HL-60 (cell line): ENCODE measurements around the gene TBX4.
"Not testable (repeated sequence)": the region's sequence is repeated elsewhere in the genome, so short reads cannot be mapped to it uniquely, and the experiment has no call there.

ENCODE experiments used
- DNase-seq, 2 experiments: peaks; one replicate each; pipeline ENCODE4 v3.0.0-alpha.2; 2010 to 2020; ENCODE audit warnings: low read depth in 1 of 2, low spot score in 1 of 2
- H3K27ac ChIP-seq: fragments of 250-450 bp; sonication (Bioruptor Pico); replicated peaks from 2 replicates; pipeline ENCODE4 v1.5.1; 2020; ENCODE audit warnings: mild to moderate bottlenecking, moderate library complexity
- H3K27me3 ChIP-seq: fragments of 250-450 bp; sonication (Bioruptor Pico); 2 replicates; pipeline ENCODE4 v1.5.1; 2021; ENCODE audit warnings: mild to moderate bottlenecking, moderate library complexity; ENCODE audit not compliant: insufficient read depth, poor library complexity, severe bottlenecking
- H3K4me3 ChIP-seq: replicated peaks from 2 replicates; pipeline ENCODE4 v1.5.1; 2011; ENCODE audit warnings: mild to moderate bottlenecking, control low read depth, low read length; ENCODE audit not compliant: insufficient read depth
- CTCF ChIP-seq: IDR thresholded peaks from one replicate; pipeline ENCODE4 v1.5.1; 2011; ENCODE audit warnings: low read length, control low read depth, inconsistent platforms; ENCODE audit not compliant: insufficient read depth
- GABPA ChIP-seq: IDR thresholded peaks from 2 replicates; pipeline ENCODE4 v1.6.1; 2012; ENCODE audit warnings: low read depth
- POLR2AphosphoS5 ChIP-seq: IDR thresholded peaks from 2 replicates; pipeline ENCODE4 v1.6.1; 2012; ENCODE audit warnings: low read depth
- SPI1 ChIP-seq: IDR thresholded peaks from 2 replicates; pipeline ENCODE4 v1.6.1; 2012; ENCODE audit warnings: low read depth, mild to moderate bottlenecking, borderline replicate concordance
- TF ChIP-seq, protein P1 (sequence below): IDR thresholded peaks from 2 replicates; pipeline ENCODE4 v1.6.1; 2012; ENCODE audit warnings: low read depth; ENCODE audit not compliant: insufficient replicate concordance

TBX4 gene

DNA sequence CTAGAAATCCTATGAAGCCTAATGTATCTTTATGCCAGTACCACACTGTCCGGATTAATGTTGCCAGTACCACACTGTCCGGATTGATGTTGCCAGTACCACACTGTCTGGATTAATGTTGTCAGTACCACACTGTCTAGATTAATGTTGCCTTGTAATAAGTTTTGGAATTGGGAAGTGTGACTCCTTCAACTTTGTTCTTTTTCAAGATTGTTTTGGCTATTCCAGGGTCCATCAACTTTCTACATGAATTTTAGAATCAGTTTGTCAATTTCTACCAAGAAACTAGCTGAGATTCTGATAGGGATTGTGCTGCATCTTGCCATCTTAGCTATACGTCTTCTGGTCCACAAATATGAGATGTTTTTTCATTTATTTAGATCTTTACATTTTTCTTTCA lies 68.7 kb downstream of the TBX4 start:
- Histone ChIP-seq H3K4me3 (no peak overlapping the region), H3K27ac (no peak overlapping the region), H3K27me3 (peaks cover 11% of the 10 kb centered on the region)
- no peak for TF ChIP-seq GABPA
- no peak for TF ChIP-seq POLR2AphosphoS5
- TF ChIP-seq, protein P1, sequence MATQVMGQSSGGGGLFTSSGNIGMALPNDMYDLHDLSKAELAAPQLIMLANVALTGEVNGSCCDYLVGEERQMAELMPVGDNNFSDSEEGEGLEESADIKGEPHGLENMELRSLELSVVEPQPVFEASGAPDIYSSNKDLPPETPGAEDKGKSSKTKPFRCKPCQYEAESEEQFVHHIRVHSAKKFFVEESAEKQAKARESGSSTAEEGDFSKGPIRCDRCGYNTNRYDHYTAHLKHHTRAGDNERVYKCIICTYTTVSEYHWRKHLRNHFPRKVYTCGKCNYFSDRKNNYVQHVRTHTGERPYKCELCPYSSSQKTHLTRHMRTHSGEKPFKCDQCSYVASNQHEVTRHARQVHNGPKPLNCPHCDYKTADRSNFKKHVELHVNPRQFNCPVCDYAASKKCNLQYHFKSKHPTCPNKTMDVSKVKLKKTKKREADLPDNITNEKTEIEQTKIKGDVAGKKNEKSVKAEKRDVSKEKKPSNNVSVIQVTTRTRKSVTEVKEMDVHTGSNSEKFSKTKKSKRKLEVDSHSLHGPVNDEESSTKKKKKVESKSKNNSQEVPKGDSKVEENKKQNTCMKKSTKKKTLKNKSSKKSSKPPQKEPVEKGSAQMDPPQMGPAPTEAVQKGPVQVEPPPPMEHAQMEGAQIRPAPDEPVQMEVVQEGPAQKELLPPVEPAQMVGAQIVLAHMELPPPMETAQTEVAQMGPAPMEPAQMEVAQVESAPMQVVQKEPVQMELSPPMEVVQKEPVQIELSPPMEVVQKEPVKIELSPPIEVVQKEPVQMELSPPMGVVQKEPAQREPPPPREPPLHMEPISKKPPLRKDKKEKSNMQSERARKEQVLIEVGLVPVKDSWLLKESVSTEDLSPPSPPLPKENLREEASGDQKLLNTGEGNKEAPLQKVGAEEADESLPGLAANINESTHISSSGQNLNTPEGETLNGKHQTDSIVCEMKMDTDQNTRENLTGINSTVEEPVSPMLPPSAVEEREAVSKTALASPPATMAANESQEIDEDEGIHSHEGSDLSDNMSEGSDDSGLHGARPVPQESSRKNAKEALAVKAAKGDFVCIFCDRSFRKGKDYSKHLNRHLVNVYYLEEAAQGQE: no peak
- TF ChIP-seq SPI1: no peak
- no peak for TF ChIP-seq CTCF
- DNase-seq: no peak

DNA sequence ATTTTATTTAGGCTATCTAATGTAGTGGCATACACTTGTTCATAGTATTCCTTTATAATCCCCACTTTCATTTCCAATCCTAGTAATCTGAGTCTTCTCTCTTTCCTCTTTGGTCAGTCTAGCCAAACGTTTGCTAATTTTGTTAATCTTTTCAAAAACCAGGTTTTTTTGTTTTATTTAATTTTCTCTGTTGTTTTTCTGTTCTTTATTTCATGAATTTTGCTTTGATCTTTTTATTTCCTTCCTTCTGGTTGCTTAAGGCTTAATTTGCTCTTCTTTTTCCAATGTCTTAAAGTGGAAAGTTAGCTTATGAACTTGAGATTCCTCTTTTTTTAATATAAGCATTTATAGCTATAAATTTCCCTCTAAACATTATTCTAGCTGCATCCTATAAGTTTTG lies 69.9 kb downstream of the TBX4 start:
- Histone ChIP-seq H3K27me3 (peaks cover 11% of the 10 kb centered on the region), H3K27ac (no peak overlapping the region), H3K4me3 (no peak overlapping the region)
- TF ChIP-seq CTCF: no peak
- no peak for TF ChIP-seq SPI1
- no peak for TF ChIP-seq GABPA
- TF ChIP-seq, protein P1: no peak
- no peak for DNase-seq

- H3K27me3 ChIP-seq: peaks cover 5% of the 10 kb centered on the region
- no peak for TF ChIP-seq POLR2AphosphoS5
- no peak overlapping the region for H3K4me3 ChIP-seq
- H3K27ac ChIP-seq: no peak overlapping the region
- no peak for DNase-seq
Measured at GRCh38 chr17:61524319-61524718, 72.1 kb downstream of the TBX4 start.

- H3K4me3 ChIP-seq, H3K27ac ChIP-seq, H3K27me3 ChIP-seq, DNase-seq: not testable (repeated sequence)
Measured at GRCh38 chr17:61527441-61527840, 75.2 kb downstream of the TBX4 start.

DNA sequence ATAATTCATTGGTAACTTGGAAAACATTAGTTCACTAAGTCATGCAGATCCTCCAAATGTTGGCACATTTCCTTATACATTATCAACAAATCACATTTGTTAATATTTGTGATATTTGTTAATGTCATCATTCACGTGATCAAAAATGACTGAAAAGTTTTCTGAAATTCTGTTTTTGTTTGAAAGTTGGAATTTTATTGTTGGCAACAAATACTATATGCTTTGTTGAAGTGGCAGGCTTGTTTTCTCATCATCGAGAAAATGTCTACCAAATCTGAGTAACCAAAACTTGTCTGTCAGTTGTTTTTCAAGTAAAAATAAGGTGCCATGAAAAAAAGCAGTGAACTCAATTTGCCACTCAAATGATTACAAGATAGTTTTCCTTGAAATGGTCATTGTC lies 75.9 kb downstream of the TBX4 start:
- Histone ChIP-seq H3K27ac (no peak overlapping the region), H3K27me3 (peaks cover 5% of the 10 kb centered on the region), H3K4me3 (no peak overlapping the region)
- DNase-seq: no peak
- TF ChIP-seq, protein P1: no peak
- no peak for TF ChIP-seq GABPA
- no peak for TF ChIP-seq SPI1
- TF ChIP-seq POLR2AphosphoS5: no peak
- no peak for TF ChIP-seq CTCF
